A549 (cell line): ENCODE results near the gene AIF1. TPM values are rescaled to one million over a fixed set of nuclear protein-coding genes. Genes with fewer than 3 reads are reported as not detected.

Source experiments
- ATAC-seq, 2 experiments: fragments of 200-7000 bp in 1 of 2; fragments of >200 bp in 1 of 2; cut with Nextera tagmentation in 1 of 2; cut with Tn5 transposase in 1 of 2; 3 replicates each; pipeline versions ENCODE4 v1.8.0 to v1.9.1; 2018 to 2020; ENCODE audit warnings: mild to moderate bottlenecking in 1 of 2, moderate library complexity in 1 of 2
- CTCF ChIA-PET: fragments of 300-600 bp; sonication (Branson Sonifier 250); formaldehyde crosslinking; extraction: SDS; loops from one replicate; lab custom pipeline; 2021; ENCODE audit warnings: antibody characterized with exemption, inconsistent platforms; lab: Yijun Ruan, JAX
- POLR2A ChIA-PET: fragments of 350-600 bp; formaldehyde crosslinking; extraction: SDS; loops from one replicate; lab custom pipeline; 2021; ENCODE audit warnings: antibody characterized with exemption, inconsistent platforms; lab: Yijun Ruan, JAX
- DNase-seq, 2 experiments: peaks; one replicate each; pipeline versions ENCODE4 v3.0.0 to v3.0.0-alpha.2; 2011 to 2016; ENCODE audit warnings: low read depth in 1 of 2, low spot score in 1 of 2
- FAIRE-seq: peaks from 2 replicates; lab custom pipeline; 2011; peaks lifted over from hg19 to GRCh38; lab: Jason Lieb, UNC
- H3K27ac ChIP-seq, 2 experiments: fragments of >200 bp; sonication (Bioruptor Twin); formaldehyde crosslinking; 3 replicates each; pipeline ENCODE4 v1.5.1; 2016 to 2017
- H3K4me1 ChIP-seq: fragments of >200 bp; sonication (Bioruptor Twin); formaldehyde crosslinking; 3 replicates; pipeline ENCODE4 v1.6.1; 2016
- H3K4me2 ChIP-seq: fragments of >200 bp; sonication (Bioruptor Twin); formaldehyde crosslinking; 3 replicates; pipeline ENCODE4 v1.6.1; 2016
- H3K4me3 ChIP-seq: fragments of >200 bp; sonication (Bioruptor Twin); formaldehyde crosslinking; 3 replicates; pipeline ENCODE4 v1.5.1; 2016
- H3K9me3 ChIP-seq: fragments of >200 bp; sonication (Bioruptor Twin); formaldehyde crosslinking; 3 replicates; pipeline ENCODE4 v1.6.1; 2016
- BCL3 ChIP-seq: fragments of >200 bp; sonication (Bioruptor Twin); formaldehyde crosslinking; IDR thresholded peaks from 3 replicates; pipeline ENCODE4 v1.6.1; 2016
- CTCF ChIP-seq: fragments of >200 bp; sonication (Bioruptor Twin); formaldehyde crosslinking; IDR thresholded peaks from 3 replicates; pipeline ENCODE4 v1.5.1; 2016
- EHMT2 ChIP-seq: fragments of 200-600 bp; sonication (generic); IDR thresholded peaks from 2 replicates; pipeline ENCODE4 v1.6.1; 2016; ENCODE audit warnings: antibody characterized with exemption, low read depth, mild to moderate bottlenecking, moderate library complexity
- ESRRA ChIP-seq: fragments of 150-350 bp; IDR thresholded peaks from 2 replicates; pipeline ENCODE4 v1.6.1; 2014; ENCODE audit warnings: mild to moderate bottlenecking, low read length, borderline replicate concordance
- FOSL2 ChIP-seq, 2 experiments: fragments of 450-650 bp in 1 of 2; fragments of >200 bp in 1 of 2; sonication (Bioruptor Twin) in 1 of 2; formaldehyde crosslinking; IDR thresholded peaks; 2 replicates each; pipeline versions ENCODE4 v1.5.0 to v1.6.1; 2016 to 2020; ENCODE audit warnings: mild to moderate bottlenecking in 1 of 2, moderate library complexity in 1 of 2
- HDAC2 ChIP-seq: fragments of 200-600 bp; sonication (generic); IDR thresholded peaks from 2 replicates; pipeline ENCODE4 v1.6.1; 2016
- JUN ChIP-seq, 2 experiments: fragments of >200 bp; sonication (Bioruptor Twin); formaldehyde crosslinking; IDR thresholded peaks; 2 replicates in 1 of 2; 3 replicates in 1 of 2; pipeline ENCODE4 v1.6.1; 2016 to 2017
- JUNB ChIP-seq: fragments of >200 bp; sonication (Bioruptor Twin); formaldehyde crosslinking; IDR thresholded peaks from 2 replicates; pipeline ENCODE4 v1.6.1; 2016
- KDM5A ChIP-seq: fragments of 200-600 bp; sonication (generic); IDR thresholded peaks from 2 replicates; pipeline ENCODE4 v1.6.1; 2016; ENCODE audit warnings: antibody characterized with exemption, mild to moderate bottlenecking
- MAX ChIP-seq: IDR thresholded peaks from 2 replicates; pipeline ENCODE4 v1.6.1; 2012
- PHF8 ChIP-seq: fragments of 200-600 bp; sonication (generic); IDR thresholded peaks from 2 replicates; pipeline ENCODE4 v1.6.1; 2016; ENCODE audit warnings: low read depth, mild to moderate bottlenecking, antibody characterized with exemption, moderate library complexity, borderline replicate concordance
- POLR2A ChIP-seq: IDR thresholded peaks from 2 replicates; pipeline ENCODE4 v1.6.1; 2012; ENCODE audit warnings: mild to moderate bottlenecking, low read length
- RARB ChIP-seq: fragments of 250-450 bp; sonication (Bioruptor Pico); IDR thresholded peaks from 2 replicates; pipeline ENCODE4 v1.8.0; 2021; ENCODE audit warnings: mild to moderate bottlenecking, moderate library complexity
- RNF2 ChIP-seq: fragments of 200-600 bp; sonication (generic); IDR thresholded peaks from 2 replicates; pipeline ENCODE4 v1.6.1; 2016; ENCODE audit warnings: low read depth, mild to moderate bottlenecking, antibody characterized with exemption, moderate library complexity, borderline replicate concordance
- SREBF2 ChIP-seq: fragments of 450-650 bp; IDR thresholded peaks from 2 replicates; pipeline ENCODE4 v1.6.1; 2014; ENCODE audit warnings: mild to moderate bottlenecking, moderate library complexity
- WGBS: methylation state at CpG from one replicate; pipeline ENCODE4 v1.1.6; 2017; ENCODE audit errors: missing lambda C conversion rate; 5-methylcytosine and 5-hydroxymethylcytosine counted together
- polyA plus RNA-seq, 4 experiments: library from polyadenylated mRNA; depleted of rRNA in 3 of 4; stranded (reverse); fragments of >200 nt; fragmentation: RNase III in 1 of 4; extraction: RNeasy Plus Mini Kit Qiagen cat#74134 plus additional on column Dnase treatment in 1 of 4; gene quantifications; 2 replicates in 3 of 4; 3 replicates in 1 of 4; pipeline ENCODE4 v1.2.3, GENCODE V29; 2011 to 2017

Gene AIF1
- polyA plus RNA-seq, 2 of the 4 experiments (the other 2 are of a cell fraction) = not detected

GRCh38 chr6:31663126-31663960, 48.3 kb downstream of the AIF1 start:
- DNase-seq (no peak), FAIRE-seq (no peak)
- CTCF ChIA-PET = interaction anchor here (0.5 to 1.9 kb wide), 6 partner anchors 10 to 201 kb away, joined by 3 to 12 read pairs (median 4); partner anchors contain the start of genes BAG6 and LY6G5C

GRCh38 chr6:31663961-31664789, 49.1 kb downstream of the AIF1 start:
- Histone ChIP-seq H3K4me3 (peak overlapping the region; percentile 83), H3K9me3 (no peaks in the 10 kb centered on the region), H3K4me1 (peaks cover 30% of the 10 kb centered on the region)
- 46% methylated on average over 11 of the region's 17 CpGs for WGBS
- CTCF ChIA-PET = interaction anchor here (0.7 to 1.9 kb wide), 5 partner anchors 11 to 200 kb away, joined by 3 to 12 read pairs (median 4); partner anchors contain the start of genes BAG6 and LY6G5C
- DNase-seq (no peak), FAIRE-seq (no peak)
- TF ChIP-seq FOSL2 (IDR thresholded peaks at IDR 0.05) (no peak), FOSL2 (CRISPR knock-in tag; IDR thresholded peaks at IDR 0.05) (peak; percentile 28), POLR2A (no peak), PHF8 (0 out of 2 replicates have a peak, but pooled peaks have one; percentile 3)
- TF ChIP-seq, all 56 proteins: peak for 2
- POLR2A ChIA-PET = interaction anchor here (0.6 to 2.5 kb wide), 5 partner anchors 12 to 231 kb away, joined by 4 to 14 read pairs (median 7); partner anchors contain the start of genes BAG6, HSPA1A, HSPA1B and HSPA1L
- H3K4me2 ChIP-seq = peak overlapping the region; percentile 94
- peak overlapping the region; percentile 90 to 97 for H3K27ac ChIP-seq
- no peak for ATAC-seq

More at GRCh38 chr6:31663126-31663960, 48.3 kb downstream of the AIF1 start:
- Histone ChIP-seq H3K4me1 (peaks cover 38% of the 10 kb centered on the region), H3K4me3 (no peak overlapping the region), H3K4me2 (peak overlapping the region; percentile 94; the same call in 2 of the 3 replicates), H3K9me3 (no peaks in the 10 kb centered on the region), H3K27ac (peak overlapping the region in 1 of 2 experiments; percentile 97; a peak in 2 of 6 replicates)
- 90% methylated on average over 4 of the region's 9 CpGs for WGBS
- POLR2A ChIA-PET = interaction anchor here (0.7 to 2.5 kb wide), 3 partner anchors 11 to 144 kb away, joined by 4 to 14 read pairs (median 5); partner anchors contain the start of gene BAG6
- ATAC-seq = no peak
- TF ChIP-seq KDM5A (no peak), JUN (IDR thresholded peaks at IDR 0.05) (no peak), EHMT2 (no peak), CTCF (no peak), SREBF2 (no peak), RARB (CRISPR knock-in tag) (no peak), RNF2 (no peak), ESRRA (no peak), JUNB (no peak), HDAC2 (no peak), BCL3 (no peak), MAX (no peak)
